H1 (cell line): ENCODE data around the gene NFATC4. TPM values are rescaled to one million over a fixed set of nuclear protein-coding genes. Genes with fewer than 3 reads are reported as not detected.

Experiments
- CTCF ChIA-PET: fragments of 300-600 bp; sonication (Branson Sonifier 250); formaldehyde crosslinking; loops from one replicate; lab custom pipeline; 2021; ENCODE audit not compliant: partially characterized antibody; lab: Charles Lee
- POLR2A ChIA-PET: fragments of 300-600 bp; sonication (Branson Sonifier 250); formaldehyde crosslinking; loops from one replicate; lab custom pipeline; 2021; ENCODE audit warnings: inconsistent platforms; ENCODE audit not compliant: partially characterized antibody; lab: Charles Lee
- DNase-seq, 2 experiments: peaks; one replicate each; pipeline versions ENCODE4 v3.0.0 to v3.0.0-alpha.2; 2010 to 2022; ENCODE audit warnings: low spot score in 2 of 2, low read depth in 1 of 2, mixed read lengths in 1 of 2
- FAIRE-seq: peaks from 2 replicates; lab custom pipeline; 2011; peaks lifted over from hg19 to GRCh38; lab: Jason Lieb, UNC
- H2AFZ ChIP-seq: 2 replicates; pipeline ENCODE4 v1.8.1; 2012; ENCODE audit warnings: low read length, inconsistent platforms
- H2AK5ac ChIP-seq: 2 replicates; pipeline ENCODE4 v1.6.1; 2013; ENCODE audit warnings: low read depth, low read length
- H2BK120ac ChIP-seq: replicated peaks from 2 replicates; pipeline ENCODE3; 2013; ENCODE audit warnings: low read depth, low read length, inconsistent platforms
- H2BK12ac ChIP-seq: 2 replicates; pipeline ENCODE4 v1.6.1; 2013; ENCODE audit warnings: low read depth, low read length
- H2BK15ac ChIP-seq: 2 replicates; pipeline ENCODE4 v1.6.1; 2013; ENCODE audit warnings: low read length
- H2BK20ac ChIP-seq: 2 replicates; pipeline ENCODE4 v1.6.1; 2013; ENCODE audit warnings: low read length
- H2BK5ac ChIP-seq: 2 replicates; pipeline ENCODE4 v1.6.1; 2013; ENCODE audit warnings: low read depth, low read length
- H3K14ac ChIP-seq: 2 replicates; pipeline ENCODE4 v1.6.1; 2013; ENCODE audit warnings: inconsistent platforms; ENCODE audit not compliant: insufficient read length
- H3K18ac ChIP-seq: 2 replicates; pipeline ENCODE4 v1.6.1; 2013; ENCODE audit warnings: low read length; ENCODE audit errors: extremely low read depth
- H3K23ac ChIP-seq: 2 replicates; pipeline ENCODE4 v1.6.1; 2013; ENCODE audit warnings: inconsistent platforms; ENCODE audit not compliant: insufficient read length
- H3K23me2 ChIP-seq: 2 replicates; pipeline ENCODE4 v1.6.1; 2013; ENCODE audit warnings: low read depth, low read length
- H3K27ac ChIP-seq: 2 replicates; pipeline ENCODE4 v1.6.1; 2011; ENCODE audit warnings: low read depth, low read length, inconsistent platforms
- H3K27me3 ChIP-seq, 4 experiments: replicated peaks in 1 of 4; 1 replicate in 1 of 4; 2 replicates in 3 of 4; pipeline versions ENCODE4 v1.6.1 to v1.8.1; 2011 to 2013; ENCODE audit warnings: low read length in 3 of 4, mild to moderate bottlenecking in 3 of 4, inconsistent platforms in 2 of 4, mixed read lengths in 2 of 4, moderate library complexity in 1 of 4; ENCODE audit not compliant: control insufficient read depth in 3 of 4, insufficient read depth in 3 of 4; ENCODE audit errors: extremely low read depth in 1 of 4
- H3K36me3 ChIP-seq, 4 experiments: 2 replicates each; pipeline versions ENCODE4 v1.6.1 to v1.8.1; 2011 to 2013; ENCODE audit warnings: mild to moderate bottlenecking in 4 of 4, low read length in 3 of 4, moderate library complexity in 2 of 4, control low read depth in 1 of 4, inconsistent platforms in 1 of 4; ENCODE audit not compliant: insufficient read depth in 4 of 4, control insufficient read depth in 2 of 4
- H3K4ac ChIP-seq: replicated peaks from 2 replicates; pipeline ENCODE3; 2013; ENCODE audit warnings: low read length, low read depth, mixed read lengths, inconsistent platforms; ENCODE audit not compliant: insufficient read length
- H3K4me1 ChIP-seq, 4 experiments: replicated peaks in 1 of 4; 1 replicate in 1 of 4; 2 replicates in 3 of 4; pipeline versions ENCODE4 v1.6.1 to v1.8.1; 2011 to 2013; ENCODE audit warnings: low read length in 3 of 4, inconsistent platforms in 2 of 4, mixed read lengths in 1 of 4; ENCODE audit not compliant: insufficient read depth in 4 of 4, control insufficient read depth in 3 of 4
- H3K4me2 ChIP-seq, 2 experiments: 2 replicates each; pipeline versions ENCODE4 v1.6.1 to v1.8.1; 2011 to 2013; ENCODE audit warnings: low read depth in 2 of 2, low read length in 2 of 2, control low read depth in 1 of 2, inconsistent platforms in 1 of 2, mild to moderate bottlenecking in 1 of 2; ENCODE audit not compliant: insufficient read depth in 1 of 2
- H3K4me3 ChIP-seq, 4 experiments: fragments of 200-600, 300-600 bp in 1 of 4; sonication (generic), shearing (Covaris generic), sonication (Bioruptor Twin) in 1 of 4; 2 replicates each; pipeline versions ENCODE4 v1.5.1 to v1.8.1; 2011 to 2016; ENCODE audit warnings: low read length in 4 of 4, low read depth in 3 of 4, control low read depth in 2 of 4, inconsistent platforms in 2 of 4, mild to moderate bottlenecking in 2 of 4, mixed read lengths in 1 of 4, moderate library complexity in 1 of 4; ENCODE audit not compliant: insufficient read depth in 2 of 4; ENCODE audit errors: extremely low read depth in 1 of 4
- H3K56ac ChIP-seq: replicated peaks from 2 replicates; pipeline ENCODE3; 2013; ENCODE audit warnings: low read depth, mild to moderate bottlenecking, mixed read lengths, low read length, inconsistent platforms; ENCODE audit not compliant: insufficient read length
- H3K79me1 ChIP-seq: 2 replicates; pipeline ENCODE4 v1.6.1; 2013; ENCODE audit warnings: low read depth, low read length, control low read depth
- H3K79me2 ChIP-seq, 2 experiments: 2 replicates each; pipeline versions ENCODE4 v1.6.1 to v1.8.1; 2012 to 2013; ENCODE audit warnings: low read length in 2 of 2, mild to moderate bottlenecking in 2 of 2, inconsistent platforms in 1 of 2; ENCODE audit not compliant: insufficient read depth in 2 of 2, control insufficient read depth in 1 of 2
- H3K9ac ChIP-seq, 4 experiments: replicated peaks in 1 of 4; 1 replicate in 1 of 4; 2 replicates in 3 of 4; pipeline versions ENCODE4 v1.6.1 to v1.8.1; 2011 to 2013; ENCODE audit warnings: low read depth in 3 of 4, low read length in 3 of 4, control low read depth in 2 of 4, mild to moderate bottlenecking in 2 of 4, moderate library complexity in 2 of 4, inconsistent platforms in 1 of 4; ENCODE audit errors: extremely low read depth in 1 of 4
- H3K9me3 ChIP-seq, 2 experiments: 2 replicates each; pipeline versions ENCODE4 v1.6.1 to v1.8.1; 2012 to 2013; ENCODE audit warnings: mild to moderate bottlenecking in 2 of 2, moderate library complexity in 2 of 2, control low read depth in 1 of 2, inconsistent platforms in 1 of 2, low read depth in 1 of 2, low read length in 1 of 2, mixed read lengths in 1 of 2; ENCODE audit not compliant: insufficient read depth in 2 of 2
- H4K20me1 ChIP-seq, 2 experiments: replicated peaks in 1 of 2; 2 replicates each; pipeline versions ENCODE3 to v1.8.1; 2011 to 2013; ENCODE audit warnings: inconsistent platforms in 2 of 2, low read length in 2 of 2, mild to moderate bottlenecking in 1 of 2; ENCODE audit not compliant: insufficient read depth in 2 of 2, control insufficient read depth in 1 of 2
- H4K5ac ChIP-seq: 2 replicates; pipeline ENCODE4 v1.6.1; 2013; ENCODE audit warnings: low read length, low read depth, mixed read lengths, inconsistent platforms; ENCODE audit not compliant: insufficient read length
- H4K8ac ChIP-seq: 2 replicates; pipeline ENCODE4 v1.8.0; 2013; ENCODE audit warnings: mild to moderate bottlenecking, moderate library complexity, low read length, inconsistent platforms; ENCODE audit not compliant: insufficient read depth; ENCODE audit errors: extremely low read depth
- H4K91ac ChIP-seq: replicated peaks from 2 replicates; pipeline ENCODE3; 2013; ENCODE audit warnings: low read length, mixed read lengths, inconsistent platforms; ENCODE audit not compliant: insufficient read length
- BCL11A ChIP-seq, 2 experiments: IDR thresholded peaks; one replicate each; pipeline ENCODE4 v1.6.1; 2011; ENCODE audit warnings: low read depth in 2 of 2, low read length in 2 of 2, mild to moderate bottlenecking in 2 of 2
- CHD2 ChIP-seq: IDR thresholded peaks from 2 replicates; pipeline ENCODE4 v1.6.1; 2012; ENCODE audit warnings: low read length, improper control_type of control experiment
- CREB1 ChIP-seq: IDR thresholded peaks from 2 replicates; pipeline ENCODE4 v1.6.1; 2012; ENCODE audit warnings: inconsistent platforms
- GTF2F1 ChIP-seq: IDR thresholded peaks from 2 replicates; pipeline ENCODE4 v1.6.1; 2012; ENCODE audit warnings: low read depth, low read length, improper control_type of control experiment, borderline replicate concordance
- HDAC2 ChIP-seq, 2 experiments: fragments of 300-600 bp in 1 of 2; sonication (generic) in 1 of 2; IDR thresholded peaks; 2 replicates each; pipeline ENCODE4 v1.6.1; 2011 to 2012; ENCODE audit warnings: low read depth in 2 of 2, low read length in 2 of 2, mild to moderate bottlenecking in 2 of 2, moderate library complexity in 2 of 2, borderline replicate concordance in 1 of 2, inconsistent platforms in 1 of 2
- HDAC6 ChIP-seq: IDR thresholded peaks from one replicate; pipeline ENCODE4 v1.7.1; 2012; ENCODE audit warnings: low read depth, mild to moderate bottlenecking, inconsistent platforms, low read length, moderate library complexity
- KDM1A ChIP-seq: fragments of 200-600, 300-600 bp; sonication (generic); IDR thresholded peaks from 2 replicates; pipeline ENCODE4 v1.7.1; 2016; ENCODE audit warnings: mild to moderate bottlenecking, low read length, borderline replicate concordance
- MAFK ChIP-seq: IDR thresholded peaks from 2 replicates; pipeline ENCODE4 v1.6.1; 2012; ENCODE audit warnings: low read depth, mild to moderate bottlenecking, improper control_type of control experiment, low read length
- SIN3A ChIP-seq, 2 experiments: IDR thresholded peaks in 1 of 2; conservative IDR thresholded peaks in 1 of 2; 2 replicates each; pipeline ENCODE4 v1.6.1; 2011 to 2012; ENCODE audit warnings: low read length in 2 of 2, improper control_type of control experiment in 1 of 2, low read depth in 1 of 2, mild to moderate bottlenecking in 1 of 2
- SP1 ChIP-seq: IDR thresholded peaks from 2 replicates; pipeline ENCODE4 v1.6.1; 2011; ENCODE audit warnings: low read depth, low read length
- WGBS, 2 experiments: shearing (Covaris generic) in 1 of 2; methylation state at CpG; one replicate each; pipeline versions ENCODE4 v1.1.6 to v1.1.7; 2013 to 2015; ENCODE audit warnings: low lambda C conversion rate in 2 of 2, mixed read lengths in 2 of 2, inconsistent platforms in 1 of 2, low coverage in 1 of 2, missing lambda C conversion rate in 1 of 2; ENCODE audit not compliant: insufficient replicate concordance in 2 of 2, insufficient coverage in 1 of 2, insufficient read length in 1 of 2; ENCODE audit errors: extremely low coverage in 1 of 2, missing lambda C conversion rate in 1 of 2; 5-methylcytosine and 5-hydroxymethylcytosine counted together
- polyA plus RNA-seq, 7 experiments: library from polyadenylated mRNA; depleted of rRNA in 3 of 7; stranded (reverse) in 5 of 7; unstranded in 2 of 7; fragments of >200 nt in 5 of 7; fragments of 200-250 nt in 2 of 7; gene quantifications; 1 replicate in 5 of 7; 2 replicates in 1 of 7; 4 replicates in 1 of 7; pipeline versions ENCODE4 v1.2.1 to v1.2.3, GENCODE V29; 2011 to 2013; ENCODE audit warnings: missing spikeins in 2 of 7, mixed read lengths in 2 of 7
- total RNA-seq: library from RNA; stranded (reverse); fragmentation: NEBNext Ultra II Directional; extraction: Animal tissue kit (Norgen Biotek cat#: 25700); gene quantifications from 2 replicates; pipeline ENCODE4 v1.2.1, GENCODE V29; 2021
- TF ChIP-seq, protein P1 (sequence below): IDR thresholded peaks from 2 replicates; pipeline ENCODE4 v1.6.1; 2012; ENCODE audit warnings: inconsistent platforms

NFATC4 gene
- total and polyA plus RNA-seq, 2 of the 8 experiments (the other 6 are each of a cell fraction or from before 2014, with no cell fraction given): 47.3 to 50.3 TPM

DNA sequence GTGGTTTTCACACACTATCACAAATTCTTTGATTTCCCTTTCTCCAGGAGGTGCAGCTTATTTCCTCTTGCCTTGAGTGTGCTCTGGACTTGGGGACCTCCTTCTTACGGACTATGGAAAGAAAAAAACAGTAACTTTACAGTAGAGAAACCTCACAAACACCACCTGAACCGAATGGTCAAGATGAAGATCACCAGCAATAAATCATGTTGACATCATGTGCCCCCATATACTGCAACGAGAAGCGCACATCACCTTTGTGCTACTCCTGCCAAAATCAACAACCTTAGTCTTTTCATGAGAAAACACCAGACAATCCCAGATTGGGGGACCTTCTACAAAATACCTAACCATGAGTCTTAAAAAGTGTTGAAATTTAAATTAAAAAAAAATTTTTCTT, 17.5 kb downstream of the NFATC4 start:
- Histone ChIP-seq H3K23me2 (no peaks in the 10 kb centered on the region), H3K9me3 (no peaks in the 10 kb centered on the region), H3K4me1 (peaks cover 0 to 4% (median 1%) of the 10 kb centered on the region in 4 experiments; a peak in 4 of 7 replicates), H4K5ac (no peak overlapping the region), H2BK15ac (peak overlapping the region; percentile 66; the same call in 1 of the 2 replicates), H3K79me2 (no peaks in the 10 kb centered on the region), H3K9ac (no peak overlapping the region), H4K8ac (no peak overlapping the region), H2BK120ac (no peak overlapping the region), H3K4me3 (no peak overlapping the region), H3K79me1 (no peaks in the 10 kb centered on the region), H2AFZ (no peak overlapping the region), H3K36me3 (no peaks in the 10 kb centered on the region), H3K4ac (no peak overlapping the region), H3K27me3 (peaks cover 0 to 2% (median 0%) of the 10 kb centered on the region in 4 experiments; a peak in 1 of 7 replicates), H2BK20ac (no peak overlapping the region), H3K14ac (no peak overlapping the region), H4K91ac (no peak overlapping the region), H3K56ac (no peak overlapping the region), H2AK5ac (no peak overlapping the region), H2BK5ac (no peak overlapping the region), H3K18ac (no peak overlapping the region), H3K23ac (no peak overlapping the region), H4K20me1 (no peaks in the 10 kb centered on the region), H3K27ac (no peak overlapping the region), H2BK12ac (no peak overlapping the region), H3K4me2 (no peak overlapping the region)
- FAIRE-seq: no peak
- 89% methylated on average over 4 of the region's 4 CpGs; no CpG with 5 or more reads in 1 of the 2 experiments for WGBS, 2 experiments
- DNase-seq: no peak
- ChIA-PET POLR2A (interaction anchor here (1.3 to 1.7 kb wide), 2 partner anchors 8 to 13 kb away, joined by 3 to 6 read pairs; partner anchors contain the start of gene NYNRIN), CTCF (interaction anchor here (0.6 to 2.0 kb wide), 5 partner anchors 8 to 124 kb away, joined by 3 to 6 read pairs (median 3); no protein-coding TSS in a partner anchor)
- TF ChIP-seq HDAC6 (no peak), SIN3A (conservative IDR thresholded peaks at IDR 0.05 in 1 of 2, IDR thresholded peaks at IDR 0.05 in 1 of 2; ENCODE audit: low read depth in 1 of 2, low read length in 2 of 2) (no peak), SP1 (no peak), MAFK (no peak), KDM1A (no peak), CREB1 (no peak), CHD2 (no peak), GTF2F1 (no peak), HDAC2 (IDR thresholded peaks at IDR 0.05; ENCODE audit: borderline replicate concordance in 1 of 2, low read depth in 2 of 2, low read length in 2 of 2) (no peak), BCL11A (IDR thresholded peaks at IDR 0.05; ENCODE audit: low read depth in 2 of 2, low read length in 2 of 2) (no peak)
- TF ChIP-seq, protein P1, sequence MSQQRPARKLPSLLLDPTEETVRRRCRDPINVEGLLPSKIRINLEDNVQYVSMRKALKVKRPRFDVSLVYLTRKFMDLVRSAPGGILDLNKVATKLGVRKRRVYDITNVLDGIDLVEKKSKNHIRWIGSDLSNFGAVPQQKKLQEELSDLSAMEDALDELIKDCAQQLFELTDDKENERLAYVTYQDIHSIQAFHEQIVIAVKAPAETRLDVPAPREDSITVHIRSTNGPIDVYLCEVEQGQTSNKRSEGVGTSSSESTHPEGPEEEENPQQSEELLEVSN: no peak
